H1 (cell line): ENCODE results near the gene ZNF697. TPM values are rescaled to one million over a fixed set of nuclear protein-coding genes. Genes with fewer than 3 reads are reported as not detected.
"Not testable (repeated sequence)": the region's sequence is repeated elsewhere in the genome, so short reads cannot be mapped to it uniquely, and the experiment has no call there.

Source experiments
- CTCF ChIA-PET: fragments of 300-600 bp; sonication (Branson Sonifier 250); formaldehyde crosslinking; loops from one replicate; lab custom pipeline; 2021; ENCODE audit not compliant: partially characterized antibody; lab: Charles Lee
- POLR2A ChIA-PET: fragments of 300-600 bp; sonication (Branson Sonifier 250); formaldehyde crosslinking; loops from one replicate; lab custom pipeline; 2021; ENCODE audit warnings: inconsistent platforms; ENCODE audit not compliant: partially characterized antibody; lab: Charles Lee
- DNase-seq, 2 experiments: peaks; one replicate each; pipeline versions ENCODE4 v3.0.0 to v3.0.0-alpha.2; 2010 to 2022; ENCODE audit warnings: low spot score in 2 of 2, low read depth in 1 of 2, mixed read lengths in 1 of 2
- FAIRE-seq: peaks from 2 replicates; lab custom pipeline; 2011; peaks lifted over from hg19 to GRCh38; lab: Jason Lieb, UNC
- H2AFZ ChIP-seq: 2 replicates; pipeline ENCODE4 v1.8.1; 2012; ENCODE audit warnings: low read length, inconsistent platforms
- H2AK5ac ChIP-seq: 2 replicates; pipeline ENCODE4 v1.6.1; 2013; ENCODE audit warnings: low read depth, low read length
- H2BK120ac ChIP-seq: replicated peaks from 2 replicates; pipeline ENCODE3; 2013; ENCODE audit warnings: low read depth, low read length, inconsistent platforms
- H2BK12ac ChIP-seq: 2 replicates; pipeline ENCODE4 v1.6.1; 2013; ENCODE audit warnings: low read depth, low read length
- H2BK15ac ChIP-seq: 2 replicates; pipeline ENCODE4 v1.6.1; 2013; ENCODE audit warnings: low read length
- H2BK20ac ChIP-seq: 2 replicates; pipeline ENCODE4 v1.6.1; 2013; ENCODE audit warnings: low read length
- H2BK5ac ChIP-seq: 2 replicates; pipeline ENCODE4 v1.6.1; 2013; ENCODE audit warnings: low read depth, low read length
- H3K14ac ChIP-seq: 2 replicates; pipeline ENCODE4 v1.6.1; 2013; ENCODE audit warnings: inconsistent platforms; ENCODE audit not compliant: insufficient read length
- H3K18ac ChIP-seq: 2 replicates; pipeline ENCODE4 v1.6.1; 2013; ENCODE audit warnings: low read length; ENCODE audit errors: extremely low read depth
- H3K23ac ChIP-seq: 2 replicates; pipeline ENCODE4 v1.6.1; 2013; ENCODE audit warnings: inconsistent platforms; ENCODE audit not compliant: insufficient read length
- H3K23me2 ChIP-seq: 2 replicates; pipeline ENCODE4 v1.6.1; 2013; ENCODE audit warnings: low read depth, low read length
- H3K27ac ChIP-seq: 2 replicates; pipeline ENCODE4 v1.6.1; 2011; ENCODE audit warnings: low read depth, low read length, inconsistent platforms
- H3K27me3 ChIP-seq, 4 experiments: replicated peaks in 1 of 4; 1 replicate in 1 of 4; 2 replicates in 3 of 4; pipeline versions ENCODE4 v1.6.1 to v1.8.1; 2011 to 2013; ENCODE audit warnings: low read length in 3 of 4, mild to moderate bottlenecking in 3 of 4, inconsistent platforms in 2 of 4, mixed read lengths in 2 of 4, moderate library complexity in 1 of 4; ENCODE audit not compliant: control insufficient read depth in 3 of 4, insufficient read depth in 3 of 4; ENCODE audit errors: extremely low read depth in 1 of 4
- H3K36me3 ChIP-seq, 4 experiments: 2 replicates each; pipeline versions ENCODE4 v1.6.1 to v1.8.1; 2011 to 2013; ENCODE audit warnings: mild to moderate bottlenecking in 4 of 4, low read length in 3 of 4, moderate library complexity in 2 of 4, control low read depth in 1 of 4, inconsistent platforms in 1 of 4; ENCODE audit not compliant: insufficient read depth in 4 of 4, control insufficient read depth in 2 of 4
- H3K4ac ChIP-seq: replicated peaks from 2 replicates; pipeline ENCODE3; 2013; ENCODE audit warnings: low read length, low read depth, mixed read lengths, inconsistent platforms; ENCODE audit not compliant: insufficient read length
- H3K4me1 ChIP-seq, 4 experiments: replicated peaks in 1 of 4; 1 replicate in 1 of 4; 2 replicates in 3 of 4; pipeline versions ENCODE4 v1.6.1 to v1.8.1; 2011 to 2013; ENCODE audit warnings: low read length in 3 of 4, inconsistent platforms in 2 of 4, mixed read lengths in 1 of 4; ENCODE audit not compliant: insufficient read depth in 4 of 4, control insufficient read depth in 3 of 4
- H3K4me2 ChIP-seq, 2 experiments: 2 replicates each; pipeline versions ENCODE4 v1.6.1 to v1.8.1; 2011 to 2013; ENCODE audit warnings: low read depth in 2 of 2, low read length in 2 of 2, control low read depth in 1 of 2, inconsistent platforms in 1 of 2, mild to moderate bottlenecking in 1 of 2; ENCODE audit not compliant: insufficient read depth in 1 of 2
- H3K4me3 ChIP-seq, 4 experiments: fragments of 200-600, 300-600 bp in 1 of 4; sonication (generic), shearing (Covaris generic), sonication (Bioruptor Twin) in 1 of 4; 2 replicates each; pipeline versions ENCODE4 v1.5.1 to v1.8.1; 2011 to 2016; ENCODE audit warnings: low read length in 4 of 4, low read depth in 3 of 4, control low read depth in 2 of 4, inconsistent platforms in 2 of 4, mild to moderate bottlenecking in 2 of 4, mixed read lengths in 1 of 4, moderate library complexity in 1 of 4; ENCODE audit not compliant: insufficient read depth in 2 of 4; ENCODE audit errors: extremely low read depth in 1 of 4
- H3K56ac ChIP-seq: replicated peaks from 2 replicates; pipeline ENCODE3; 2013; ENCODE audit warnings: low read depth, mild to moderate bottlenecking, mixed read lengths, low read length, inconsistent platforms; ENCODE audit not compliant: insufficient read length
- H3K79me1 ChIP-seq: 2 replicates; pipeline ENCODE4 v1.6.1; 2013; ENCODE audit warnings: low read depth, low read length, control low read depth
- H3K79me2 ChIP-seq, 2 experiments: 2 replicates each; pipeline versions ENCODE4 v1.6.1 to v1.8.1; 2012 to 2013; ENCODE audit warnings: low read length in 2 of 2, mild to moderate bottlenecking in 2 of 2, inconsistent platforms in 1 of 2; ENCODE audit not compliant: insufficient read depth in 2 of 2, control insufficient read depth in 1 of 2
- H3K9ac ChIP-seq, 4 experiments: replicated peaks in 1 of 4; 1 replicate in 1 of 4; 2 replicates in 3 of 4; pipeline versions ENCODE4 v1.6.1 to v1.8.1; 2011 to 2013; ENCODE audit warnings: low read depth in 3 of 4, low read length in 3 of 4, control low read depth in 2 of 4, mild to moderate bottlenecking in 2 of 4, moderate library complexity in 2 of 4, inconsistent platforms in 1 of 4; ENCODE audit errors: extremely low read depth in 1 of 4
- H3K9me3 ChIP-seq, 2 experiments: 2 replicates each; pipeline versions ENCODE4 v1.6.1 to v1.8.1; 2012 to 2013; ENCODE audit warnings: mild to moderate bottlenecking in 2 of 2, moderate library complexity in 2 of 2, control low read depth in 1 of 2, inconsistent platforms in 1 of 2, low read depth in 1 of 2, low read length in 1 of 2, mixed read lengths in 1 of 2; ENCODE audit not compliant: insufficient read depth in 2 of 2
- H4K20me1 ChIP-seq, 2 experiments: replicated peaks in 1 of 2; 2 replicates each; pipeline versions ENCODE3 to v1.8.1; 2011 to 2013; ENCODE audit warnings: inconsistent platforms in 2 of 2, low read length in 2 of 2, mild to moderate bottlenecking in 1 of 2; ENCODE audit not compliant: insufficient read depth in 2 of 2, control insufficient read depth in 1 of 2
- H4K5ac ChIP-seq: 2 replicates; pipeline ENCODE4 v1.6.1; 2013; ENCODE audit warnings: low read length, low read depth, mixed read lengths, inconsistent platforms; ENCODE audit not compliant: insufficient read length
- H4K8ac ChIP-seq: 2 replicates; pipeline ENCODE4 v1.8.0; 2013; ENCODE audit warnings: mild to moderate bottlenecking, moderate library complexity, low read length, inconsistent platforms; ENCODE audit not compliant: insufficient read depth; ENCODE audit errors: extremely low read depth
- H4K91ac ChIP-seq: replicated peaks from 2 replicates; pipeline ENCODE3; 2013; ENCODE audit warnings: low read length, mixed read lengths, inconsistent platforms; ENCODE audit not compliant: insufficient read length
- WGBS, 2 experiments: shearing (Covaris generic) in 1 of 2; methylation state at CpG; one replicate each; pipeline versions ENCODE4 v1.1.6 to v1.1.7; 2013 to 2015; ENCODE audit warnings: low lambda C conversion rate in 2 of 2, mixed read lengths in 2 of 2, inconsistent platforms in 1 of 2, low coverage in 1 of 2, missing lambda C conversion rate in 1 of 2; ENCODE audit not compliant: insufficient replicate concordance in 2 of 2, insufficient coverage in 1 of 2, insufficient read length in 1 of 2; ENCODE audit errors: extremely low coverage in 1 of 2, missing lambda C conversion rate in 1 of 2; 5-methylcytosine and 5-hydroxymethylcytosine counted together
- polyA plus RNA-seq, 7 experiments: library from polyadenylated mRNA; depleted of rRNA in 3 of 7; stranded (reverse) in 5 of 7; unstranded in 2 of 7; fragments of >200 nt in 5 of 7; fragments of 200-250 nt in 2 of 7; gene quantifications; 1 replicate in 5 of 7; 2 replicates in 1 of 7; 4 replicates in 1 of 7; pipeline versions ENCODE4 v1.2.1 to v1.2.3, GENCODE V29; 2011 to 2013; ENCODE audit warnings: missing spikeins in 2 of 7, mixed read lengths in 2 of 7
- total RNA-seq: library from RNA; stranded (reverse); fragmentation: NEBNext Ultra II Directional; extraction: Animal tissue kit (Norgen Biotek cat#: 25700); gene quantifications from 2 replicates; pipeline ENCODE4 v1.2.1, GENCODE V29; 2021

The ZNF697 gene
- total and polyA plus RNA-seq, 2 of the 8 experiments (the other 6 are each of a cell fraction or from before 2014, with no cell fraction given) = 5.6 to 18.3 TPM

GRCh38 chr1:119585801-119586200 lies 62.3 kb downstream of the ZNF697 start:
- H3K79me2 ChIP-seq, H3K36me3 ChIP-seq, H2BK20ac ChIP-seq, H3K14ac ChIP-seq, H3K18ac ChIP-seq, H3K27ac ChIP-seq, POLR2A ChIA-PET, H3K23me2 ChIP-seq, H2BK12ac ChIP-seq, H3K4me2 ChIP-seq, H3K23ac ChIP-seq, H2BK120ac ChIP-seq, H4K8ac ChIP-seq, H3K9ac ChIP-seq, H2AK5ac ChIP-seq, H3K56ac ChIP-seq, H3K27me3 ChIP-seq, H2AFZ ChIP-seq, H4K5ac ChIP-seq, H3K4me1 ChIP-seq, H3K4me3 ChIP-seq, H3K79me1 ChIP-seq, H2BK15ac ChIP-seq, DNase-seq, H3K4ac ChIP-seq, H4K91ac ChIP-seq, H2BK5ac ChIP-seq, FAIRE-seq, H3K9me3 ChIP-seq, H4K20me1 ChIP-seq: not testable (repeated sequence)
- WGBS, 2 experiments = 83% methylated on average over 2 of the region's 2 CpGs; no CpG with 5 or more reads in 1 of the 2 experiments
- CTCF ChIA-PET = interaction anchor here (0.7 to 1.8 kb wide), 6 partner anchors 14 to 36 kb away, joined by 3 to 4 read pairs (median 3); no protein-coding TSS in a partner anchor
